ENCODE results near the gene TMEM235.

TMEM235 gene

DNA sequence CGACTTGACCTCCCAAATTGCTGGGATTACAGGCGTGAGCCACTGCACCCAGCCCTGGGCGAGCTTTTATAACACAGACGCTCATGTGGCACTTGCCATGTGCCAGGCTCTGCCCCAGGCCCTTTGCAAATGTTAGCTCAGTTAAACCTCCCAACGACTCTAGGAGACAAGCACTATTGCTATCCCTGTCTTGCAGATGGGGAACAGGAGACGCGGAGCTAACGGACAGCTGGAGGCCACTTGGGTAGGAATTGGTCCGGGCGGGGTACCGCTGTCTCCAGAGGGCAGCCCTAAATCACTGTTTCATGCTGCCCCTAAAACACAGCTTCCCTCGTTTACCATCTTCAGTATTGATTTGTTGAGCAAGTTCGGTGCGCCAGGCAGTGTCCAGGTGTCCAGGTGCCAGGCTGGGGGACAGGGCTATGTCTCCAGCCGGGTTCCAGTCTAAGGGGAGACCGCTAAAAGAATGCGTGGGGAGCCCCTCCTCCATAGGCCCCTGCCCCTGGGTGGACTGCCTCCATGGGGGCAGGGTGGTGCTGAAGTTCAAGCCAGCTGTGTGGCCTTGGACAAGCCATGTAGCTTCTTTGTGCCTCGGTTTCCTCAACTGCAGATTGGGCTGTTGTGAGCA is 23.7 kb downstream of the TMEM235 start:
- DNase-seq (ENCODE audit: low read depth), result no peak
- no peak overlapping the region for H3K4me3 ChIP-seq (ENCODE audit: control insufficient read depth, low read depth, low read length)
- TF ChIP-seq, protein P1, sequence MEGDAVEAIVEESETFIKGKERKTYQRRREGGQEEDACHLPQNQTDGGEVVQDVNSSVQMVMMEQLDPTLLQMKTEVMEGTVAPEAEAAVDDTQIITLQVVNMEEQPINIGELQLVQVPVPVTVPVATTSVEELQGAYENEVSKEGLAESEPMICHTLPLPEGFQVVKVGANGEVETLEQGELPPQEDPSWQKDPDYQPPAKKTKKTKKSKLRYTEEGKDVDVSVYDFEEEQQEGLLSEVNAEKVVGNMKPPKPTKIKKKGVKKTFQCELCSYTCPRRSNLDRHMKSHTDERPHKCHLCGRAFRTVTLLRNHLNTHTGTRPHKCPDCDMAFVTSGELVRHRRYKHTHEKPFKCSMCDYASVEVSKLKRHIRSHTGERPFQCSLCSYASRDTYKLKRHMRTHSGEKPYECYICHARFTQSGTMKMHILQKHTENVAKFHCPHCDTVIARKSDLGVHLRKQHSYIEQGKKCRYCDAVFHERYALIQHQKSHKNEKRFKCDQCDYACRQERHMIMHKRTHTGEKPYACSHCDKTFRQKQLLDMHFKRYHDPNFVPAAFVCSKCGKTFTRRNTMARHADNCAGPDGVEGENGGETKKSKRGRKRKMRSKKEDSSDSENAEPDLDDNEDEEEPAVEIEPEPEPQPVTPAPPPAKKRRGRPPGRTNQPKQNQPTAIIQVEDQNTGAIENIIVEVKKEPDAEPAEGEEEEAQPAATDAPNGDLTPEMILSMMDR (conservative IDR thresholded peaks at IDR 0.05; ENCODE audit: control insufficient read depth, insufficient read depth, low read depth, low read length), result no peak

DNA sequence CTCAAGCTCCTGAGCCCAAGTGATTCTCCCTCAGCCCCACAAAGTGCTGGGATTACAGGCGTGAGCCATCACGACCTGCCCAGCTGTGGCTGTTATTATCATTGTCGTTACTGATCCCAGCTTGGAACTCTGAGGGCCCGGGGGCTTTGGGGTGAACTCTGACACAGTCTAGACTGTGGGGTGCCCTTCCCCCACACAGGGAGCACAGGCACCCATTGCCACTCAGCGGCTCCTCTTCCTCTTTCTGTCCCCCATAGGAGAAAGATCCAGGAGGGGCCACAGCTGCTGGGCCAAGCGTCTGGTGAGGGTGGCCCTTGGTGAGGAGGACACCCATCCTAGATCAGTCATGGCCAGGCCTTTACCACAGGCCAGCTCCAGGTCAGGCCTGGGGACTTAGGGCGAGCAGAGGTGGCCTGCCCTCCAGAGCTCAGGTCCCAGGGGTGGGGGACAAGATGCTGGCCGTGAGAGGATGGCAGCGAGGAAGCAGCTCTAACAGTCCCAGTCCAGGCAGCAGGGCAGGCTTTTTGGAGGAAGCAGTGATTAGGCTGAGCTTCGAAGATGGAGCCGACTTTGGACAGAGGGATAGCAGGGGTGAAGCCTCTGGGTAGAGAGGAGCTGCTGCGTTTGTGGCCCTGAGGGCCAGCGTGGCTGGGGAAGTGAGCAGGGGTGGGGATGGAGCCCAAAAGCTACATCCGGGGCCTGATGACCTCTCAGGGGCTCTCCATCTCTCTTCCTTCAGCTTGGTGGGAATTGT is 24.7 kb downstream of the TMEM235 start:
- no peak overlapping the region for H3K4me3 ChIP-seq (ENCODE audit: control insufficient read depth, low read depth, low read length)
- TF ChIP-seq, protein P1 (conservative IDR thresholded peaks at IDR 0.05; ENCODE audit: control insufficient read depth, insufficient read depth, low read depth, low read length), result no peak
- DNase-seq (ENCODE audit: low read depth), result no peak

DNA sequence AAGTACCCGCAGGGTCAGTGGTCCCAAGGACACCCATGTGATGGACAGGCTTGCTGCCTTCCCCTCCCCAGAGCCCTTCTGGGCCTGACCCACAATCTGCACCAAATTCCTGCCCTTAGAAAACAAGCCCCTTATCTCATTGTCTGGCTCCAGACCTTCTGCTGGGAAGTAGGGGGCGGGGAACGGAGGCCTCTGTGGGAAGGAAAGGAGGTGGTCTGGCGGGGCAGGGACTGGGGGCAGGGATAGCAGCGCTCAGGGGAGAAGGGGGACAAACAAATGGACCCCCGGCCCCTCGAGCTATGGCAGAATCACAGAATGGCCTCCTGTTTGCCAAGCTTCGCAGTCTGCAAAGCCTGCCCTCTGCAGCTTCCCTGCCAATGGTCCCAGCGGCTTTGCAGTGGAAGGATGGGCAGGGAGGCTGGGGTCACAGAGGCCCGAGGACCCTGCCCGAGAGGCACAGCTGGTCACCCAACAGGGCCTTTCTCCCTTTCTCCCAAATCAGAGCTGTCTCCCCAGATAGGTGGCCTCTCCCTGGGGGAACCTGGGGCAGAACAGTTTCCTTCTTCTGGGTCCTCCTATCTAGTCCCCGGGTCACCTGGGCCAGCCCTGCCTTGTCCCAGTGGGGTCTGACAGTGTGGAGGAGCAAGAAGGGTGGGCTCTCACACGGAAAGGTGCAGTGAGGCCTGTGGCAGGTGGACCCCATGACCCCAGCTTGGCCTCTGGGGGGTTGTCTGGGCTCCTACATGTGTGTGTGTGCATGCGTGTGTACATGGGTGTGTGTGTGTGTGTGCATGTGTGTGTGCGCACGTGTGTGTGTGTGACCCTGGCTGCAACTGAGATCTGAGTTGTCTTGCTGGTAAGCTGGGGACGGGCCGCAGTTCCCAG is 25.5 kb downstream of the TMEM235 start:
- H3K4me3 ChIP-seq (ENCODE audit: control insufficient read depth, low read depth, low read length), result no peak overlapping the region
- no peak for DNase-seq (ENCODE audit: low read depth)
- TF ChIP-seq, protein P1 (conservative IDR thresholded peaks at IDR 0.05; ENCODE audit: control insufficient read depth, insufficient read depth, low read depth, low read length), result no peak

DNA sequence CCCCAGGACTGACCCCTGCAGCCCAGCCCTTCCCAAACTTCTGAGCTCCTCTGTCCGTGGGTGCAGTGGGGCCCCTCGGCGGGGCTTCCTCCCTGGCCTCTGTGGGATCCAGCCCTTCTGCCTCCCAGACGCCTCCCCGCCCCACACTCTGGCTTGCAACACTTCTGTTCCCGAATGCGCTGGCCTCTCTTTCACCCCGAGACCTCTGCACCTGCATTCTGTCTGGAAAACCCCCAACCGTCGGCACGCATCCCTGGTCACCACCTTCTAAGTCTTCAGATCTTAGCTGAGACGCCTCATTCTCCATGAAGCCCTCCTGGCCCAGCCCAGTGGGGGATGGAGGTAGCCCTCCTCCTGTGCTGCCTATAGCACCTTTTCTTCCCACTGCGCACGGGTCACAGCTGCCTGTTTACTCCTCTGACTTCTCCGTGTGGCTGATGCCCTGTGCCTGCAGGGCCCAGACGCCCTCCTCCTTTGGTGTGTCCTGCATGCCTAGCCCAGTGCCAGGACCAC is 26.4 kb downstream of the TMEM235 start:
- DNase-seq (ENCODE audit: low read depth), result no peak
- TF ChIP-seq, protein P1 (conservative IDR thresholded peaks at IDR 0.05; ENCODE audit: control insufficient read depth, insufficient read depth, low read depth, low read length), result no peak
- H3K4me3 ChIP-seq (ENCODE audit: control insufficient read depth, low read depth, low read length), result no peak overlapping the region

DNA sequence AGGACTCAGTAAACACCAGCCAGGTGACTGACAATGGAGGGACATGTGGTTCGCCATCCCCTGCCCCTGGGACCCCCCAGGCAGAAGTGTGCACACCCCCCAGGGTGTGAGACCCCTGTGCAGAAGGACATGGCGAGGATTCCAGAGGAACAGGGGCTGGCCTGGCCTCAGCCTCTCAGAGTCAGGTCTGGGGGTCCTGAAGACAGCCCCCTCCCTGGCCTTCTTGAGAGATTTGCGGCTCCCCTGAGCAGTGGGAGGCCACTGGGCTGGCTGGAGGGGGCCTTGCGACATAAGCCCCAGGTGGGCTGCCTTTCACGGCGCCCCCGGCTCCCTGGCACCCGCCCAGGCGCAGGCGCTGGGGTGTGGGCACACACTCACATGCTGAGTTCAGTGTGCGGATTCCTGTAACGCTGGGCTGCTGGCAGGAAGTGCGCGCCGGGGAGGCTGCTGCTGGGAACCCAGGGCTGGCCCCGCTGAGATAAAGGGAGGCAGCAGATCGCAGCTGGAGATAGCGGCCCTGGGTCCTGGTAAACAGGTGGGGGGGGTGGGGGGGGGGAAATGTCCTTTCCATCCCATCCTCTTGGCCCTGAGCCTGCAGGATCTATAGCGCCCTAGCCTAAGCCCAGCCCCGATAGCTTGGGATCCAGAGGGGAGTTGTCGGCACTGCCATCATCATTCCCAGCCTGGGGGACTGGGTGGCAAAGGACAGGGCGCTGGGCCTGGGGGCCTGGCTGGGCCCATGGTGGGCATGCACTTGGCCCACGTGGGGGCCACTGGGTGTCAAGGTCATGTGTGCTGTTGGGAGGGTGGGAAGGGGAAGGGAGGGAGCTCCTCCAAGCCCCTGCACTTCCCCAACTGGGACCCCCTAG is 27.1 kb downstream of the TMEM235 start:
- no peak for DNase-seq (ENCODE audit: low read depth)
- TF ChIP-seq, protein P1 (conservative IDR thresholded peaks at IDR 0.05; ENCODE audit: control insufficient read depth, insufficient read depth, low read depth, low read length), result no peak
- no peak overlapping the region for H3K4me3 ChIP-seq (ENCODE audit: control insufficient read depth, low read depth, low read length)

DNA sequence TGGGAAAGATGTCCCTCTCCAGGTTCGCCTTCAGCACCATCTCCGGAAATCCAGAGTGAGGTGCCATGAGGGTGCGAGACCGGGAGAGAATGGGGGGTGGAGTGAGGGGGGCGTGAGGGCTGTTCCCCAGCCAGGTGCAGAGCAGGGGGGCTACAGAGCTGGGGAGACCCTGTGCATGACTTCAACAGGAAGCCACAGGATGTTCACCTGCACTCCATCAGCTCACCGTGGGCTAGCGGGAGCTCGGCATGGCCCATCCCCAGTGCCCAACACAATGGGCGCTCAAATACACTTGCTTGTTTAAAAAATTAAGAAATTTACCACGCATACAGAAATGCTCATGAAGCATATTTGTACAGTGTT is 27.7 kb downstream of the TMEM235 start:
- no peak overlapping the region for H3K4me3 ChIP-seq (ENCODE audit: control insufficient read depth, low read depth, low read length)
- DNase-seq (ENCODE audit: low read depth), result no peak
- TF ChIP-seq, protein P1 (conservative IDR thresholded peaks at IDR 0.05; ENCODE audit: control insufficient read depth, insufficient read depth, low read depth, low read length), result no peak
